Panc1 (cell line): ENCODE data around the gene SNUPN. TPM values are rescaled to one million over a fixed set of nuclear protein-coding genes. Genes with fewer than 3 reads are reported as not detected.

ENCODE experiments used
- ATAC-seq: fragments of 200-7000 bp; cut with Tn5 transposase; 2 replicates; pipeline ENCODE4 v1.9.1; 2020; ENCODE audit warnings: mild to moderate bottlenecking, moderate library complexity
- BruUV-seq: library from RNA; stranded (reverse); fragments of 400-500 nt; replicated peaks from 2 replicates; lab custom pipeline; 2021; lab: Mats Ljungman, UMichigan
- CTCF ChIA-PET: fragments of 300-600 bp; sonication (Branson Sonifier 250); formaldehyde crosslinking; loops from one replicate; lab custom pipeline; 2022; ENCODE audit warnings: antibody characterized with exemption; lab: Charles Lee
- POLR2A ChIA-PET: fragments of 300-600 bp; sonication (Branson Sonifier 250); formaldehyde crosslinking; loops from one replicate; lab custom pipeline; 2022; ENCODE audit warnings: antibody characterized with exemption; lab: Charles Lee
- DNase-seq: peaks from one replicate; pipeline ENCODE4 v3.0.0-alpha.2; 2010; ENCODE audit warnings: low read depth, low spot score
- H3K27ac ChIP-seq: 2 replicates; pipeline ENCODE4 v1.5.1; 2011; ENCODE audit warnings: mild to moderate bottlenecking, low read length, inconsistent platforms
- H3K27me3 ChIP-seq: fragments of 200-500 bp; sonication (Bioruptor generic); 2 replicates; pipeline ENCODE4 v1.6.0; 2014; ENCODE audit warnings: low read length, inconsistent platforms; ENCODE audit not compliant: control insufficient read depth, insufficient read depth
- H3K36me3 ChIP-seq: fragments of 200-500 bp; sonication (Bioruptor generic); 2 replicates; pipeline ENCODE4 v1.5.1; 2014; ENCODE audit warnings: inconsistent platforms, mild to moderate bottlenecking, low read length, moderate library complexity; ENCODE audit not compliant: control insufficient read depth, insufficient read depth
- H3K4me1 ChIP-seq: 2 replicates; pipeline ENCODE4 v1.5.1; 2011; ENCODE audit warnings: inconsistent platforms, mild to moderate bottlenecking, low read length, moderate library complexity; ENCODE audit not compliant: control insufficient read depth, insufficient read depth
- H3K4me3 ChIP-seq, 2 experiments: 2 replicates each; pipeline ENCODE4 v1.5.1; 2011 to 2012; ENCODE audit warnings: low read depth in 2 of 2, low read length in 2 of 2, mild to moderate bottlenecking in 2 of 2, inconsistent platforms in 1 of 2, moderate library complexity in 1 of 2
- H3K9me3 ChIP-seq: fragments of 200-500 bp; sonication (Bioruptor generic); 2 replicates; pipeline ENCODE4 v1.5.1; 2014; ENCODE audit warnings: low read depth, mild to moderate bottlenecking, inconsistent platforms, low read length, moderate library complexity; ENCODE audit not compliant: control insufficient read depth, insufficient read depth
- POLR2AphosphoS5 ChIP-seq: IDR thresholded peaks from 2 replicates; pipeline ENCODE4 v1.6.1; 2012; ENCODE audit warnings: mild to moderate bottlenecking, low read depth, low read length, moderate library complexity
- SIN3A ChIP-seq: IDR thresholded peaks from 2 replicates; pipeline ENCODE4 v1.6.1; 2012; ENCODE audit warnings: low read depth, mild to moderate bottlenecking, low read length, moderate library complexity, borderline replicate concordance; ENCODE audit not compliant: insufficient read depth
- TCF7L2 ChIP-seq: IDR thresholded peaks from 2 replicates; pipeline ENCODE4 v1.6.1; 2011; ENCODE audit warnings: mild to moderate bottlenecking, low read depth, low read length, inconsistent platforms
- in situ Hi-C: cut with HindIII; loops from 2 replicates; pipeline ENCODE4 v1.10.0; 2016; ENCODE audit warnings: low sequenced_read_pairs, low pct_unique_long_range_greater_than_20kb
- intact Hi-C: fragments of 100-400 bp; cut with micrococcal nuclease; formaldehyde crosslinking; loops from one replicate; pipeline ENCODE4 v1.10.0; 2022; ENCODE audit not compliant: unreplicated experiment
- total RNA-seq: library from RNA; stranded (reverse); gene quantifications from one replicate; pipeline ENCODE4 v1.2.1, GENCODE V29; 2021; ENCODE audit not compliant: unreplicated experiment
- TF ChIP-seq, protein P1 (sequence below), 2 experiments: IDR thresholded peaks; 2 replicates each; pipeline ENCODE4 v1.6.1; 2011 to 2012; ENCODE audit warnings: low read depth in 2 of 2, control low read depth in 1 of 2, low read length in 1 of 2, mild to moderate bottlenecking in 1 of 2, moderate library complexity in 1 of 2; ENCODE audit not compliant: insufficient read depth in 1 of 2
- TF ChIP-seq, protein P2 (sequence below): fragments of 450-650 bp; IDR thresholded peaks from 2 replicates; pipeline ENCODE4 v1.5.1; 2017; ENCODE audit warnings: mild to moderate bottlenecking

The SNUPN gene
- total RNA-seq, 1 experiment from 2014 or later, result 52.1 TPM

DNA sequence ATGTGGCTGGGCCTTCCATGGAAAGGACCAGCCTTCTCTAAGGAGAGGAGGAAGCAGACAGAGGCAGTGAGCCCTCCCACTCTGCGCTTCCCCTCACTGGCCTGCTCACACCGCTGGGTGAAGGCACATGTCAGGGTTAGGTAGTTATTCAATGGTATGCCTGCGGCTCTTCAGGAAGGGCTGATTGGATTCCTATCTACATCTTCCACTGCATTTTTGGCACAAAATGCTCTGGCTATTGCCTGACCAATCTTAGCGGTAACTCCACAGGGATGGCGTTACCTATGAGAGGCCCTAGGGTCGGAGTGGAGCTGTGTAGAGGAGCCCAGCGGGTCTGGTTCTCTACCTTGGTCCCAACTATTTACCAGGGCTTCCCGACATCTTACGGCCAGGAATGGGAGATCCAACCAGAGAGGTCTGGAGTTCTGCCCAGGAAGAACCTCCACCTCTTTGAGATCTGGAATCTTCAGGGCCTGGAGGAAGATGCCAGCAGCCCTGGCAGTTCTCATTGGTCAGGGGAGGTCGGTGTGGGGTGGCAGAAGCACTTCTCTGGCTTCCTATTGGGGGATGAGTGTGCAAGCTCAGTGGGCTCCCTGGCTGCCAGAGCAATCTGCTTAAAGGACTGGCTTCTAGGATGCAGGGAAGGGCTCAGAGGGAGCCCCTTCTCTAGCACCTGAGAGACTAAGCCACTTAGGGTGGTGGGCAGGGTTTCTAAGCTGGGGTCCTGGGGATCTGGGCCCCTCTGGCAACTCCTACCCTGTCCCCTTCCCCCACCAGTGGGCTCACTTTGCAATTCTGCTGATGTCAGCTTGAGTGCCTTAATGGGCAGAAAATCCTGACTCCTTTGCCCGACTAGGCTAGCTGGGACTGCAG, 46.4 kb upstream of the SNUPN start:
- BruUV-seq, result no TSS peak
- in situ Hi-C loops, result no loop called here
- CTCF ChIA-PET, result interaction anchor here (0.5 to 1.4 kb wide), 2 partner anchors 34 to 62 kb away, joined by 3 to 4 read pairs; no protein-coding TSS in a partner anchor
- peaks cover 30% of the 10 kb centered on the region for H3K4me1 ChIP-seq
- ATAC-seq (no peak), DNase-seq (no peak)
- TF ChIP-seq SIN3A (no peak), POLR2AphosphoS5 (no peak), TCF7L2 (no peak)
- TF ChIP-seq, protein P1, sequence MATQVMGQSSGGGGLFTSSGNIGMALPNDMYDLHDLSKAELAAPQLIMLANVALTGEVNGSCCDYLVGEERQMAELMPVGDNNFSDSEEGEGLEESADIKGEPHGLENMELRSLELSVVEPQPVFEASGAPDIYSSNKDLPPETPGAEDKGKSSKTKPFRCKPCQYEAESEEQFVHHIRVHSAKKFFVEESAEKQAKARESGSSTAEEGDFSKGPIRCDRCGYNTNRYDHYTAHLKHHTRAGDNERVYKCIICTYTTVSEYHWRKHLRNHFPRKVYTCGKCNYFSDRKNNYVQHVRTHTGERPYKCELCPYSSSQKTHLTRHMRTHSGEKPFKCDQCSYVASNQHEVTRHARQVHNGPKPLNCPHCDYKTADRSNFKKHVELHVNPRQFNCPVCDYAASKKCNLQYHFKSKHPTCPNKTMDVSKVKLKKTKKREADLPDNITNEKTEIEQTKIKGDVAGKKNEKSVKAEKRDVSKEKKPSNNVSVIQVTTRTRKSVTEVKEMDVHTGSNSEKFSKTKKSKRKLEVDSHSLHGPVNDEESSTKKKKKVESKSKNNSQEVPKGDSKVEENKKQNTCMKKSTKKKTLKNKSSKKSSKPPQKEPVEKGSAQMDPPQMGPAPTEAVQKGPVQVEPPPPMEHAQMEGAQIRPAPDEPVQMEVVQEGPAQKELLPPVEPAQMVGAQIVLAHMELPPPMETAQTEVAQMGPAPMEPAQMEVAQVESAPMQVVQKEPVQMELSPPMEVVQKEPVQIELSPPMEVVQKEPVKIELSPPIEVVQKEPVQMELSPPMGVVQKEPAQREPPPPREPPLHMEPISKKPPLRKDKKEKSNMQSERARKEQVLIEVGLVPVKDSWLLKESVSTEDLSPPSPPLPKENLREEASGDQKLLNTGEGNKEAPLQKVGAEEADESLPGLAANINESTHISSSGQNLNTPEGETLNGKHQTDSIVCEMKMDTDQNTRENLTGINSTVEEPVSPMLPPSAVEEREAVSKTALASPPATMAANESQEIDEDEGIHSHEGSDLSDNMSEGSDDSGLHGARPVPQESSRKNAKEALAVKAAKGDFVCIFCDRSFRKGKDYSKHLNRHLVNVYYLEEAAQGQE (IDR thresholded peaks at IDR 0.05; ENCODE audit: insufficient read depth in 1 of 2, low read depth in 2 of 2, low read length in 1 of 2), result no peak
- TF ChIP-seq, protein P2, sequence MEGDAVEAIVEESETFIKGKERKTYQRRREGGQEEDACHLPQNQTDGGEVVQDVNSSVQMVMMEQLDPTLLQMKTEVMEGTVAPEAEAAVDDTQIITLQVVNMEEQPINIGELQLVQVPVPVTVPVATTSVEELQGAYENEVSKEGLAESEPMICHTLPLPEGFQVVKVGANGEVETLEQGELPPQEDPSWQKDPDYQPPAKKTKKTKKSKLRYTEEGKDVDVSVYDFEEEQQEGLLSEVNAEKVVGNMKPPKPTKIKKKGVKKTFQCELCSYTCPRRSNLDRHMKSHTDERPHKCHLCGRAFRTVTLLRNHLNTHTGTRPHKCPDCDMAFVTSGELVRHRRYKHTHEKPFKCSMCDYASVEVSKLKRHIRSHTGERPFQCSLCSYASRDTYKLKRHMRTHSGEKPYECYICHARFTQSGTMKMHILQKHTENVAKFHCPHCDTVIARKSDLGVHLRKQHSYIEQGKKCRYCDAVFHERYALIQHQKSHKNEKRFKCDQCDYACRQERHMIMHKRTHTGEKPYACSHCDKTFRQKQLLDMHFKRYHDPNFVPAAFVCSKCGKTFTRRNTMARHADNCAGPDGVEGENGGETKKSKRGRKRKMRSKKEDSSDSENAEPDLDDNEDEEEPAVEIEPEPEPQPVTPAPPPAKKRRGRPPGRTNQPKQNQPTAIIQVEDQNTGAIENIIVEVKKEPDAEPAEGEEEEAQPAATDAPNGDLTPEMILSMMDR, result no peak
- POLR2A ChIA-PET, result interaction anchor here (0.6 to 1.1 kb wide), 4 partner anchors 34 to 326 kb away, joined by 3 to 8 read pairs (median 4); no protein-coding TSS in a partner anchor
- H3K9me3 ChIP-seq, result no peaks in the 10 kb centered on the region
- H3K27ac ChIP-seq, result peak overlapping the region; percentile 71
- no peaks in the 10 kb centered on the region for H3K36me3 ChIP-seq
- no peaks in the 10 kb centered on the region for H3K27me3 ChIP-seq
- intact Hi-C loops, result no loop called here
- H3K4me3 ChIP-seq, result no peak overlapping the region

DNA sequence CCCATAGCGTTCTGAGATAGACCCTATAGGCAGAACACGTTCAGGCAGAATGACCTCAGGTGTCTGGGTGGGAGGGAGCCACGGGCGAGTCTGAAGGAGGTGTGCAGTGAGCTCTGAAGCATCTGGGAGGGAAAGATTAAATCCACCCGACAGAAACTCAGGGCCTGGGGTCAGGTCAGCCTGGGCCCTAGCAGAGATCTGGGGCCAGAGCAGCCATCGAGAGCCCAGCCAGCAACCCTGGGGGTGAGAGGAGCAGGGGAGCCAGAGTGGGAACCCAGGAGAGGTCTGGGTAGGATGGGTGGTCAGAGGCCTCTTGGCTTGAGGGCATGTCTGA, 44.3 kb upstream of the SNUPN start:
- no peak overlapping the region for H3K4me3 ChIP-seq
- in situ Hi-C loops, result no loop called here
- BruUV-seq, result no TSS peak
- intact Hi-C loops, result no loop called here
- ATAC-seq, result no peak
- no peaks in the 10 kb centered on the region for H3K27me3 ChIP-seq
- DNase-seq, result no peak
- TF ChIP-seq, protein P2, result no peak
- no peak overlapping the region for H3K27ac ChIP-seq
- POLR2A ChIA-PET, result no interaction called here
- H3K4me1 ChIP-seq, result peaks cover 38% of the 10 kb centered on the region
- no peaks in the 10 kb centered on the region for H3K36me3 ChIP-seq
- no peaks in the 10 kb centered on the region for H3K9me3 ChIP-seq
- CTCF ChIA-PET, result no interaction called here
